HK-2 (cell line): Measurements from ENCODE around the gene ARL3.

ENCODE experiments used
- DNase-seq: peaks from one replicate; pipeline ENCODE4 v3.0.0-alpha.2; 2018; ENCODE audit not compliant: unreplicated experiment

The ARL3 gene

DNA sequence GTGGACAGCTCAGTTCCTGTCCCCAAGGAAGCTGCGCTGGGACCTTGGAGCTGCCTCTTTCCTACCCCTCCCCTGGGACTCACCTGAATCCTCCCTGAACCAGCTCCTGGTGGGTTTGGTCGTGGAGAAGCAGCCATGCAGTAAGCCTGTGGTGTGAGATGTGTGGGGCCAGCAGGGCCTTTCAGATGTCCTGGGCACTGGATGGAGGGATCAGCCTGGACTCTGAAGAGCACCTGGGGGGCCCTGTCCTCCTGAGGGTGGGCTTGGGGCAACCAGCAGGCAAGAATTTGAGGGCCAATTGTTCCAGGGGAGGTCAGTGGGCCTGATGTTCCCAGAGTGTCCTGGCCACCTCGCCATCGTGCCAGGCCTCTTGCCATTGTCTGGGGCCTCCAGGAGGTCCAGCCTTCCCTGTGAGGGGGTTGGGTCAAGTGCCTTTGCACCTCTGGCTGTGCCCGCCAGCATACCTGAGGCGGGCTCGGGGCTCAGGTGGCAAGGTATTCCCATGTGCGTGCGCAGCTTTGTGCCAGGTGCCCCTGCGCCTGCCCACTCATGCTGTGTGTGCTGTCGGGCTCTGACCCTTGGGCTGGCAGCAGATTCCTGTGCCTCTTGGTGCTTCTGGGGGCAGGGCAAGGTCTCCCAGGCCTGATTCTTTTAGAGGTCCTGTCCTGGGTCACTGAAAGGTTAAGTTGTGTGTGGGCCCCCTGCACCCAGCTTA lies 62.6 kb downstream of the ARL3 start:
- no peak for DNase-seq

DNA sequence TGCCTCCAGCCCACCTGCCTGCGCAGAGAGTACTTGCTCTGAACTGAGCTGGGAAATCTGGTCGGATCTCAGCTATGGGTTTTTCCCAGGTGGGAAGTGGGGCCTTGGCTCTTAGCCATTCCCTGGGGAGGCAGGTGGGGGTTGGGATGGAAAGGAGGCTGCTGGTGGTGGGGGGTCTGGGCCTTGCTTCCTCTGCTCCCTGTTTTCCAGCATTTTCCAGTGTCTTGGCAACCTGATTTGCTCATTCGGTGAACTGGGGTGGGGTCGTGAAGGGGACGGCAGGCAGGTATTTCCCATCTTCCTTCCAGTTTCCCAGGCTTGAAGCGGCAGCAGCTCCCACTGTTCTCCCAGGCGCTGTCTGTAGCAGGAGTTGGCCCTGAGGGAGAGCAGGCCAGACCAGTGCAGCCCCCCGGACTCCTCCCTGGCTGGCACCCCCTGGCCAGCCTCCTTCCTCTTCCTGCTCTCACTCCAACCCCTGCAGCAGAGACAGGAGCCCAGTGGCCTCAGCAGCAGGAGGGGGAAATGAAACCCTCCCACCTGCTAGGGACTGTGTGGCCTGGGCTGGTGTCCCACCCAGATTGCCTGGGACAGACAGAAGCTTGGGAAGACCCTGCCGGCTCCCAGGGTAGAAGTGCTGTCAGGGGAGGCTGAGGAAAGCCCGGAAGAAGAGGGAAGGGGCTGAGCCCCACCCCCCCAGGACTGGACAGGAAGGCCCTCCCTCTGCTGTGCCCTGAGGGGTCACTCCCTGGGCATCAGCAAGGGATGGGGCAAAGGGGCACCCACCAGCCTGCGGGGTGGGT lies 63.3 kb downstream of the ARL3 start:
- DNase-seq, result no peak

DNA sequence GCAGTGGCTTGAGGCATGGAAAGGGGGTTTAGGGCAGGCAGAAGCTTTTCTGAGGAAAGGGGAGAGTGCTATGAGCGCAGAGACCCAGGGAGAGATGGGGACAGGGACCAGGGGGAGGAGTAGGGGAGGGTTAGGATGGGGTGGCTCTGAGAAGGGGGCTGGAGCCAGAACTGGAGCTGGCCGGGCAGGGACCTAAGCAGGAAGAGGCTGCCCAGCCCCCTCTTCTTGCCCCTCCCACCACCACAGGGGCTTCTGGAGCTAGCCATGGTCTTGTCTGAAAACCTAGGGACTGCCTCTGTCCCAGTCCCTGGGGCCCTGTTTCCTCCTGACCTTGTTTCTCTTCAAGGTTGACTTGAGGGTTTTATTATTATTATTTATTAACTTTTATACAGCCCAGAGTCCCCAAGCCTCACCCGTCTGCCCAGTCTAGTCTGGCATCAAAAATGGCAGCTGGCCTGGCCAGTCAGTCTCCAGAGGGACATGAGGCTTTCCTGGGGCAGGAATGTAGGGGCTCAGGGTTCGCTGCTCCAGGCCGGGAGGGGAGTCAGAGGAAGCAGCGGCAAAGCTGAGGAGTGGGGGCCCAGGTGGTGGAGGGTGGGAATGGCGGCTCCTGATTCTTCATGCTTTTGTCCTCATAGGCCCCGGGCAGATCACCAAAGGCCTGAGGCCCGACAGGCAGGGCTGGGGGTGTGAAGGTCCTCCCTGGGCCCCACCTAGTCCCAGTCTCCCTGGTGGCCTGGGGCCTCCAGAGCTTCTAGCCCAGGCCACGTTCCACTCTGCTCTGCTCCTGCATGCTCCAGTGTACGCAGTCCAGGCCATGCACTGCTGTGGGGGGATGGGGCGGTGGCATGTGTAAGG lies 64.2 kb downstream of the ARL3 start:
- no peak for DNase-seq

DNA sequence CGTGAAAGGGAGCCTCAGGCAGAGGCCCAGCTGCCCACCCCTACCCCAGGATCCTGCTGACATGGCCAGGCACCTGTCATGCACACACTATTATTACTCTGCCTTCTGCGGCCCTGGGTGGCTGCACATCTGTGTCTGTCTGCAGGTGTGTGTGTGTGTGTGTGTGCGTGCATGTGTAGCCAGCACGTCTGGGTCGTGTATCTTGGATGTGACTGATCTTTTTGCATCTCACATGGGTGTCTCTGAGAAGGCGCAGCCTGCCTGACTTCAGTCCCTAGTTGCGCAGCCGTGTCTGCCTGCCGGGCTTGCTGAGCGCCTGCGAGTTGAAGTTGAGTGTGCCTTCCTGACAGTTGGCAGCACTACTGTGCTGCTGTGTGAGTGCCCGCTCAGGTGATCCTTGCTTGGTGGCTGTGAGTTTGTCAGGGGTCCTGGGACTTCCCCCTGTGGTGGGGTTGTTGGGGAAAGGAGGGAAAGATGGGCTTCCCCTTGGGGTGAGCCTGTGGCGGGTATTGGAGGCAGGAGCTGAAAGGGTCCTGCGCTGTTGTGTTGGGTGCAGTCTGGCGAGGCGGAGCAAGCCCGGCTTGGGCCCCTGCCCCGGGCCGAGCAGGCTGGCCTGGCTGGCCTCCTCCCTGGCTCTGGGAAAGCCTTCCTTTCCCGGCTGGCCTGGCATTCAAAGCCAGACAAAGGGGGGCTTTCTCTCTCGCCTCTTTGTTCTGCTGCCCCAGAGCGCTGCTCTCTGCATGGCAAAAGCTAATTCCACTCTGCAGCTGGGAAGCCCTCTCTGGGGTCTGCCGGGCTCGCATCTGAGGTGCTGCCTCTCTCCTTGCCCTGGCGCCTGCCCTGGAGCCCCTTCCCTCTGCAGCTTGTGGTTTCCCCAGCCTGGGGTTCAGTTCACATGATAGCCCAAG lies 65.1 kb downstream of the ARL3 start:
- no peak for DNase-seq

DNA sequence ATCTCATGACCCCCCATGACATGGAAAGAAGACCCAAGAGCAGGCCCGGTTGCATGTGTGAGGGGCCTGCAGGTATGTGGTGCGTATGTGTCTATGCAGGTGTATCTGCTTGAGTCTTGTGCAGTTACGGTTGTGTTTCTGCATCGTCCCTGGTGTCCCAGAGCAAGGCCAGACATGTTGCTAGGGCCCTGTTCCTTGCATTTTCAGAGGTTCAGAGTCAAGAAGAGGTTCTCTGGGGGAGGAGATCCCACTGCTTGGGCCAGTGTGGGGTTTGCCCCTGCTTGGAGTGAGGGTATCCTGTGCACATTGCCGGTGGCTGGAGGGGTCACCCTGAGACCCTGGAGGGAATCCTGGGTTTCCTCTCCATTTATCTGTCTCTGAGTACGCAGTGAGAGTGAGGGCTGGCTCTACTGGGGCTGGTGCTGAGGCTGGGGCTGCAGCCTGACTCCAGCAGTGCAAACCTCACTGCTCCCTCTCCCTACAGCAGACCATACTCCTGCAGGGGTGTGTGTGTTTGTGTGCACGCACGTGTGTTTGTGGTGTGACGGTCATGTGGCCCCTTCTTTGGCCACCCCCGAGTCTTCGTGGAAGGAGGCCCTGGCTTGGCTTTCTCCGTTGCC lies 65.8 kb downstream of the ARL3 start:
- no peak for DNase-seq

DNA sequence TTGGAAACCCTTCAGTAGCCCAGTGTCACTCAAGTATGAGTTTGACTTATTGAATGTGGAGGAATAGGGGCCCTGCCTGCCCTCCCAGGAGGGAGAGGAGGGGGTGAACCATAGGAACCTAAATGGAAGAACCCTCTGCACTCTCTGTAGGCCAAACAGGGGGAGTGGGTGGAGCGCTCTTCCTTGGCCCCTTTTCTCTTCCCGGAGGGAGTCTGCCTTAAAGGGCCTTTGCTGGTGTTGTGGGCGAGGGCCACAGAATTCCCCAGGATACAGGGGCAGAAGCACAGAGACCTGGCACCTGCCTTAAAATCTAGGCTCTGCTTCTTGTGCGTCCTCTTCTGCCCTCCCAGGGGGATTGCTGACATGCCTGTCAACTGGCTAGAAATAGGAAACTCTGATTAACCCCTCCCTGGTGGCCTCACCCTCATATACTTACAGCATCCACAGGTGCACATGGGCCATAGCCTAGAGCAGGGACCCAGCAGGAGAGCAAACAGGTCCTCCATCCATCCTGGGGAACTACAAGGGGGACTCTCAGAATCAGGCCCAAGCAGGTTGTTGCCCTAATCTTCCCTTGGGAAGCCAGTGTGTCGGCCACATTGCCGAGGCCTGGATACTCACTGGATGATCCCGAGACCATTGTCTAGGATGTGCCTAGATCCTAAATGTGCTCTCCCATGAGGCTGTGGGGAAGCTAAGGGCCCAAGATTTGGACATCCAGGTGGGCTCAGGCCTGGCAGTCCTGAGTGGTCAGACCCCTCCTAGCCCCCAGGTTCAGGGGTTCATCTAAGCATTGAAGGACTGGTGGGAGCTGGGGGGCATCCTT lies 66.5 kb downstream of the ARL3 start:
- no peak for DNase-seq

DNA sequence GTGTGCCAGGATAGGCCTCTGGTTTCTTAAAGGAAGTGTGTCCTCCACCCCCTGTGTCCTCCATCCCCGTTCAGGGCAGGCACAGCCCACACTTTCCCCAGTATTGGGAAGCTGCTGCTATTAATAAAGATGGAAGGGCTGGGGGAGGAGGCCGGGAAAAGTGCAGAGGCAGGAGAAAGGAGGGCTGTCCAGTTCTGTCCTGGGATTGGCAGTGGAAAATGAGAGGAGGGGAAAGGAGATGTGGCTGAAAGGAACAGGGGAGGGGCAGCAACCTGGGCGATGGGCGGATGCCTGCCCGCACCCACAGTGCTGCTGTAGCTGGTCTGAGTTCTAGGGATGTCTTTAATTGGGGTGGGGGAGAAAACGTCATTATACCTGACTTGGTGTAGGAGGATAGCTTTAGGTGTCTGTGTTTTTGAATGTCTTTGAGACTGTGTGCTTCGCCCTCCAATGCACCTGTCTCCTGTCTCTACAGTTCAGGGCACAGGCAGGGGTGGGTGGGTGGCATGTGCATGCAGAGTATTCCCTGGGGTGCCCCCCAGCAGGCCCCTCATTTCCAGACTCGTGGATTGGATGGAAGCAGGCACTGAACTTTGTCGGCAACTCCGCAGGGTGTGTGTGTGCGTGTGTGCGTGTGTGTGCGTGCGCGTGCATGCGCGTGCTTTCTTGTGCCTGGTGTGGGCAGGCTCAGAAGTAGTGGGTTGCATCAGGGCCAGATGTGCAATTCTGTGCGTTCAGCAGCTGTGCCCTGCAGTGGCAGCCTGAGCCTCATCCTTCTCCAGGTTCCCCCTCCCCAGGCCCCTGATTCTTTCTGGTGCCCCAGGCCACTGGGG lies 67.4 kb downstream of the ARL3 start:
- no peak for DNase-seq

DNA sequence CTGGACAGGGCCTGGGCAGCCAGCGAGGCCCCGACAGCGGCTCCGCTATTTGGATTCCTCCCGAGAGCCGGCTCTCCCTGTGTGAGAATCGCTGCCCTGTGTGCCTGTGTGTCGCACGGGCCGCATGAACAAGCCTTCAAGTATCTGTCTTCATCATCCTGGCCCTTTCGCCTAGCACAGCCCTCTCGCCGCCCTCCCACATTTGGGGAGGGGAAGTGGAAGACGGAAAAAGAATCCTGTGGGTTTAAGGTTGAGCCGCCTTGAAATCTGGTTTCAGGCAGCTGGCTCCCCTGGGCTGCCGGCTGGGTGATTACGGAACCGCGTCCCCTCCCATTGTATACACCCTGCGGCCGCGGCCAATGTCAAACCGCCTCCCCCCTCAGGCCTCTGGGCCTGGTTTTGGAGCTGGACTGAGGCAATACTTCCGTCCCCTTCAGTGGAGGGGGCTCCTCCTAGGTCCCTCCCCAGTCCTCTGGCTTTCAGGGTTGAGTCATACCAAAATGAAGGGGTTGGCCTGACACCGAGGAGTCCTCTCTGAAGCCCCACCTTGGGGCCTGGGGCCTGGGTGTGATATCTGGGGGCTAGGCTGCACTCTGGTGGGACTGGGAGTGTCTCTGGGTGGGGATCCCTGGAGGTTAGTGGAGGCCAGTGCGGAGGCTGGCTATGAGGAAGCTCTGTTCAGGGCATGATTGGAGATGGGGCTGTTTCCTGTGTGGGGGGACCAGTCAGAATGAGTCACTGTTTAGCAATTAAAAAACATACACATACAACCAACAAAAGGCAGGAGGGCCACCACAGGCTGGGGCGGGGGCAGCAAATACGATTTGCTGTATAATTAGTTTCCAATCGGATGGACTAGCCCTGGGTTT lies 68.2 kb downstream of the ARL3 start:
- peak; percentile 80 for DNase-seq

DNA sequence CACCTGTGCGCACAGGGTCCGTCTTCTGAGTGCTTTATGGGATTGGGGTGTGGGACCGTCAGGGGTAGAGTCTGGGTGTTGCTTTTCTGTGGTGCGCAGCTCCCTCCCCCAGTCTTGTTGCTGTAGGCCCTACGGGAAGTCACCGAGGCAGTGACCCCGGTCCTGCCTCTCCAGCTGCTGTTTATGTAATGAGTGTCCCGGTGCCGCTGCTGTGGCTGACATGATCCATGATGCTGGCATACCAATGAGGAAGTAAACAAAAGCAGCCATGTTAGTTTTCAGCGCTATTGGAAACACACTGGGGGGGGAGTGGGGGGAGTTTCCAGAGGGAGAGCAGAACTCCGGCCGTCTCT lies 68.8 kb downstream of the ARL3 start:
- DNase-seq, result peak; percentile 65

DNA sequence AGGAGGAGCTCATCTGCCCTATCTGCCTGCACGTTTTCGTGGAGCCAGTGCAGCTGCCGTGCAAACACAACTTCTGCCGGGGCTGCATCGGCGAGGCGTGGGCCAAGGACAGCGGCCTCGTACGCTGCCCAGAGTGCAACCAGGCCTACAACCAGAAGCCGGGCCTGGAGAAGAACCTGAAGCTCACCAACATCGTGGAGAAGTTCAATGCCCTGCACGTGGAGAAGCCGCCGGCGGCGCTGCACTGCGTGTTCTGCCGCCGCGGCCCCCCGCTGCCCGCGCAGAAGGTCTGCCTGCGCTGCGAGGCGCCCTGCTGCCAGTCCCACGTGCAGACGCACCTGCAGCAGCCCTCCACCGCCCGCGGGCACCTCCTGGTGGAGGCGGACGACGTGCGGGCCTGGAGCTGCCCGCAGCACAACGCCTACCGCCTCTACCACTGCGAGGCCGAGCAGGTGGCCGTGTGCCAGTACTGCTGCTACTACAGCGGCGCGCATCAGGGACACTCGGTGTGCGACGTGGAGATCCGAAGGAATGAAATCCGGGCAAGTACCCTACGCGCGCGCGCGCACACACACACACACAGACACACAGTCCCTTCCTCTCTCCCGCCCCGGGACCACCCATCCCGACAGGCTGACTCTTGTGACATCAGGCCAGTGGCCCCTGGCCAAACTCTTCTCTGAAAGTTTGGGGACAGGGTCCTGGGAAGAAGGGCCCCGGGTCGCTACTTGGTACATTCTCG lies 69.4 kb downstream of the ARL3 start:
- DNase-seq, result peak; percentile 86

DNA sequence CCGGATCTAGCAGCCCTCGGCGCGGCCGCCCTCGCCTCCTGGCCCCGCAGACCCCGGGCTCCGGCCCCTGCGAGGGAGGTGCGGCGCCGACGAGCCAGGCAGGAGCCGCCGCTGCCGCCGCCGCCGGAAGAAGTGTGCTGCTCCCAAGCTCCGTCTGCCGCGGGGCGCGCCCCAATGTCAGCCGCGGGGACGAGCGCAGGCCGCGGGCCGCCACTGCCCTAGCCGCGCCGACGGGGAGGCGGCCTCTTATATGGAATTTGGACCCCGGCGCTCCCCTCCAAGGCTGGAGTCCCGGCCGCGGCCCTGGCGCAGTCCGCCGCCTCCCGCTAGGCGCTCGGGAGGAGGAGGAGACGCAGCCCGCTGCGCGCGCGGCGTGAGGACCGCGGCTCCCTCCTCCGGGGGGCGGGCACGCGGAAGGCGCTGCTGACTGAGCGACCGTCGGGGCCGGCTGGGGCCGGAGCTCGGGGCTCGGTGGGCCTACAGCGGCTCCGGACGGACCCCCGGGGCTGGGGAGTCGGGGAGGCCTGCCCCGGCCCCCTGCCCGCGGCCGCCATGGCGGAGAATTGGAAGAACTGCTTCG lies 70.0 kb downstream of the ARL3 start, which contains the start of gene TRIM8:
Gene TRIM8 (plus strand): TSS at position 414 of the 580 bp plus-strand sequence. CDS start 139 bp downstream, at position 553.
- peak; percentile 67 for DNase-seq

DNA sequence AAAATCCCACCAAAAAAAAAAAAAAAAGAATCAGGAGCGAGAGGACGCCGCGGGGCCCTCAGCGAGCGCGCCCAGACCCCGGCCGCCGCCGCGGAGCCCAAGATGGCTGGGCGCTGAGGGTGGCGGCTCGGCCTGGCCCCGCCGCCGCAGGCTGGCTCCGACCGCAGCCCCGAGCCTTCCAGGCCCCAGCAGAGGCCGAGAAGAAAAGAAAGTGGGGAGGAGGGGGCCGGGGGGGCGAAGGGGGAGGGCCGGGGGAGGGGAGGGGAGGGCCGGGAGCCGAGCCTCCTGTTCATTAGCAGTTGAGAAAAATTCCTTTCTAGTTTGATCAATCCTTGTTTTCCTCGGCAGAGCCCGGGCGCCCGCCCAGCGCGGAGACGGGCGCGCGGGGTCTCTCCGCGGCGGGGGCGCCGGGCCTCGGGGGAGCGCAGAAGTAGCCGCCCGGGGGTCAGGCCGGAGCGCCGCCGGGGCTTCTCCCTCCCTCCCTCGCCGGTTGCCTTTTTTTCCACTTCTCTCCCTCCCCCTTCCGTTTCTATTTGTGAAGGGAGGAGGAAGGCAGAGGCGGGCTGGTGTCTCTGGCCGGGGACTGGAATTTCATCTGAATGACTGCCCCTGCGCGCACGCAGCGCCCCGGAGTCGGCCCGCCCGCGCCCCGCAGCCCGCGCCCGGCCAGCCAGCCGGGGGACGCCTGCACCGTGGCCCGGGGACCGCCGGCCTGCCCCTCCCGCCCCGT lies 70.7 kb downstream of the ARL3 start:
- peak; percentile 77 for DNase-seq

DNA sequence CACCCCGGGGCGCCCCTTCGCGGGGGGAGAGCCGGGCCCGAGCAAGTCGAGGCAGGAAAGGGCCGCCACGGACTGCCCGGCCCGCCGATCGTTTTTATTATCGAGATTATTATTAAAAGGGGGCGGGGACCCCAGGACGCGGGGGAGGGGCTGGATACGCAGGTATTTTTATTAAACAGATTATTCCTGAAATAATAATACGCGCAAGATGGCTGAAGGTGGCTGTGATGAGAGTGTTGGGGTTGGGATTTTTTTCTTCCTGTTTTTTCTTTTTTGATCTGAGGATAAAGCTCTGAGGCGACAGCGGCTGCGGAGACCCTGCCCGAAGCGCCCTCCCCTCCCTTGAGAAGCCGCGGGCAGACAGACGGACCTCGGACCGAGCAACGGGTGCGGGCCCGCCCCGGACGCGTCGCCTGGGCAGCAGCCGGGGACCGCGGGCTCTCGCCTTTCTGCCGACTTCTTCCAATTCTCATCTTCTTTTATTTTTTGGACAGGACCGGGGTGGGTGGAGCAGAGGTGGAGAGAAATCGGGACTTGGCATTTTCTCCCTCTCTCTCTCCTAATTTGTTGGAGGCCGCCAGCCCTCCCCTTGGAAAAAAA lies 71.4 kb downstream of the ARL3 start:
- peak; percentile 60 for DNase-seq

DNA sequence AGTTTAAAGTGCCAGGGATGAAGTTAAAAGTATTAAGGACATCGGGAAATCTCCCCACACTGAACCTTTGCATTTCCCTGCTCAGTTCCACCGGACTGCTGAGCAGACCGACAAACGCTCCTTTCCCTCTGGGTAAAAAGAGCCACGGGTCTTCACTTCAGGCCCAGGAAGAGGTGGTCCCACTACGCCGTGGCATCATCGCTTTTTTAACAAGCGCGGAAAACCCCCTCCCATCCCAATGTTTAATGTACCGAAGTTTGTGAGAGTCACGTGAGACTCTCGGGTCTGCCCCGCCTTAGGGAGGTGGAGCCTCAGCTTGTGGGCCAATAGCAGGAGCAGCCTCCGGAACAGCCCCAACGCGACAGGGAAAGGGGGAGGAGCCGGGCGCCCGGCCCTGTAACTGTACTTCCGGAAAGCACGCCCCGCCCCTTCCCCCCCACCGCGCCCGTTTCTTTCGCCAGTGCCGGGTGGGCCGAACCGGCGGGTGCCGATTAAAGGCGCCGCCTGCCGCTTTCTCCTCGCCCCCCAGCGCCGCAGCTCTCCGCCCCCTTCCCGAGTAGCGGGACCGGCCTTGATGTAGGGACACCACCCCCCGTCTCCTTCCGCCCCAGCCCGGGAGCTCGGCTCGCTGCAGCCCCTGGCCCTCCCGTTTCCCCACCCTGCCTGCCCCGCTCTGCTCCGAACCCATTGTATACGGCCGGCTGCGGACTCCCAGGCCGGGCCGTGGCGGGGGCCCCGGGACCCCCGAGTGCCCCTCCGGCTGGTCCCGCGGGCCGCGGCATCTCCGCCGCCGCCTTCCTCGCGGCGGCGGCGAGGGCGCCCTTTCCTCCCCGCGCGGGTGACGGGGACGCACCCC lies 72.1 kb downstream of the ARL3 start:
- DNase-seq, result peak; percentile 100

DNA sequence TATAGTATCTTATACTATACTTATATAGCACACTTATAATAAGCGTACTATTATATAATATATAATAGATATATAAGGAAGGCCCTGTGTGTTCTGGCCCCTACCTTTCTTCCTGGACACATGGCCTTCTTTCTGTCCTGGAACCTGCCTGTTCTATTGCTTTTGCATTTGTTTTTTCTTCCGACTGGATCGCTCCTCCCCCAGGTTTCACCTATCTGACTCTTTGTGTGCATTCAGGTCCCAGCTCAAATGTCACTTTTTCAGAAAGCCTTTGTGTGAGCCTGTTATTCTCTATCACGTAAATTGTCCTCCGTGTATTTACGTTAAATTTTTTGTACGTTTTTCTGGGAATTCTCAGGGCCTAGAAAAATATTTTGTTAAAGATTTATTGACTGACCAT lies 72.8 kb downstream of the ARL3 start:
- DNase-seq, result no peak
